A549 (cell line): ENCODE data around the gene SETD7. TPM values are rescaled to one million over a fixed set of nuclear protein-coding genes. Genes with fewer than 3 reads are reported as not detected.

Source experiments
- ATAC-seq, 2 experiments: fragments of 200-7000 bp in 1 of 2; fragments of >200 bp in 1 of 2; cut with Nextera tagmentation in 1 of 2; cut with Tn5 transposase in 1 of 2; 3 replicates each; pipeline versions ENCODE4 v1.8.0 to v1.9.1; 2018 to 2020; ENCODE audit warnings: mild to moderate bottlenecking in 1 of 2, moderate library complexity in 1 of 2
- CTCF ChIA-PET: fragments of 300-600 bp; sonication (Branson Sonifier 250); formaldehyde crosslinking; extraction: SDS; loops from one replicate; lab custom pipeline; 2021; ENCODE audit warnings: antibody characterized with exemption, inconsistent platforms; lab: Yijun Ruan, JAX
- POLR2A ChIA-PET: fragments of 350-600 bp; formaldehyde crosslinking; extraction: SDS; loops from one replicate; lab custom pipeline; 2021; ENCODE audit warnings: antibody characterized with exemption, inconsistent platforms; lab: Yijun Ruan, JAX
- DNase-seq, 2 experiments: peaks; one replicate each; pipeline versions ENCODE4 v3.0.0 to v3.0.0-alpha.2; 2011 to 2016; ENCODE audit warnings: low read depth in 1 of 2, low spot score in 1 of 2
- FAIRE-seq: peaks from 2 replicates; lab custom pipeline; 2011; peaks lifted over from hg19 to GRCh38; lab: Jason Lieb, UNC
- H3K27ac ChIP-seq, 2 experiments: fragments of >200 bp; sonication (Bioruptor Twin); formaldehyde crosslinking; 3 replicates each; pipeline ENCODE4 v1.5.1; 2016 to 2017
- H3K4me1 ChIP-seq: fragments of >200 bp; sonication (Bioruptor Twin); formaldehyde crosslinking; 3 replicates; pipeline ENCODE4 v1.6.1; 2016
- H3K4me2 ChIP-seq: fragments of >200 bp; sonication (Bioruptor Twin); formaldehyde crosslinking; 3 replicates; pipeline ENCODE4 v1.6.1; 2016
- H3K4me3 ChIP-seq: fragments of >200 bp; sonication (Bioruptor Twin); formaldehyde crosslinking; 3 replicates; pipeline ENCODE4 v1.5.1; 2016
- H3K9me3 ChIP-seq: fragments of >200 bp; sonication (Bioruptor Twin); formaldehyde crosslinking; 3 replicates; pipeline ENCODE4 v1.6.1; 2016
- E2F6 ChIP-seq: IDR thresholded peaks from 2 replicates; pipeline ENCODE4 v1.6.1; 2012; ENCODE audit warnings: low read depth, borderline replicate concordance
- HDAC2 ChIP-seq: fragments of 200-600 bp; sonication (generic); IDR thresholded peaks from 2 replicates; pipeline ENCODE4 v1.6.1; 2016
- HEYL ChIP-seq: fragments of 250-450 bp; sonication (Bioruptor Pico); IDR thresholded peaks from 2 replicates; pipeline ENCODE4 v1.8.0; 2021; ENCODE audit warnings: mild to moderate bottlenecking, moderate library complexity
- HMGXB4 ChIP-seq: fragments of 250-450 bp; sonication (Bioruptor Pico); IDR thresholded peaks from 2 replicates; pipeline ENCODE4 v1.5.0; 2021; ENCODE audit warnings: mild to moderate bottlenecking, moderate library complexity, borderline replicate concordance
- HOXB13 ChIP-seq: fragments of 250-450 bp; sonication (Bioruptor Pico); IDR thresholded peaks from 2 replicates; pipeline ENCODE4 v1.5.0; 2020; ENCODE audit warnings: low read depth, mild to moderate bottlenecking, moderate library complexity
- HOXB5 ChIP-seq: fragments of 250-450 bp; sonication (Bioruptor Pico); IDR thresholded peaks from 2 replicates; pipeline ENCODE4 v1.5.0; 2020; ENCODE audit warnings: mild to moderate bottlenecking, moderate library complexity
- KDM5A ChIP-seq: fragments of 200-600 bp; sonication (generic); IDR thresholded peaks from 2 replicates; pipeline ENCODE4 v1.6.1; 2016; ENCODE audit warnings: antibody characterized with exemption, mild to moderate bottlenecking
- MAX ChIP-seq: IDR thresholded peaks from 2 replicates; pipeline ENCODE4 v1.6.1; 2012
- MAZ ChIP-seq: fragments of 150-350 bp; IDR thresholded peaks from 2 replicates; pipeline ENCODE4 v1.6.1; 2014; ENCODE audit warnings: antibody characterized with exemption, low read depth, low read length, borderline replicate concordance
- NFE2L2 ChIP-seq: fragments of 150-350 bp; conservative IDR thresholded peaks from 2 replicates; pipeline ENCODE4 v1.6.1; 2014; ENCODE audit warnings: low read length
- NR3C1 ChIP-seq: fragments of >200 bp; sonication (Bioruptor Twin); formaldehyde crosslinking; IDR thresholded peaks from 3 replicates; pipeline ENCODE4 v1.6.1; 2017
- POLR2A ChIP-seq: IDR thresholded peaks from 2 replicates; pipeline ENCODE4 v1.6.1; 2012; ENCODE audit warnings: mild to moderate bottlenecking, low read length
- POLR2AphosphoS2 ChIP-seq: conservative IDR thresholded peaks from 2 replicates; pipeline ENCODE4 v1.6.1; 2012; ENCODE audit warnings: low read length, improper control_type of control experiment, inconsistent platforms
- RAD21 ChIP-seq, 2 experiments: fragments of >200 bp in 1 of 2; sonication (Bioruptor Twin) in 1 of 2; formaldehyde crosslinking in 1 of 2; IDR thresholded peaks in 1 of 2; conservative IDR thresholded peaks in 1 of 2; 2 replicates in 1 of 2; 3 replicates in 1 of 2; pipeline ENCODE4 v1.6.1; 2012 to 2018; ENCODE audit warnings: inconsistent platforms in 1 of 2
- RCOR1 ChIP-seq: fragments of 150-350 bp; IDR thresholded peaks from 2 replicates; pipeline ENCODE4 v1.6.1; 2014; ENCODE audit warnings: antibody characterized with exemption, low read length, low read depth
- RFX5 ChIP-seq: fragments of 450-650 bp; IDR thresholded peaks from 2 replicates; pipeline ENCODE4 v1.7.1; 2014; ENCODE audit warnings: antibody characterized with exemption, mild to moderate bottlenecking, moderate library complexity
- RNF2 ChIP-seq: fragments of 200-600 bp; sonication (generic); IDR thresholded peaks from 2 replicates; pipeline ENCODE4 v1.6.1; 2016; ENCODE audit warnings: low read depth, mild to moderate bottlenecking, antibody characterized with exemption, moderate library complexity, borderline replicate concordance
- SMC3 ChIP-seq: fragments of >200 bp; sonication (Bioruptor Twin); formaldehyde crosslinking; IDR thresholded peaks from 3 replicates; pipeline ENCODE4 v1.6.1; 2018; ENCODE audit warnings: inconsistent platforms
- ZFP36 ChIP-seq: fragments of 450-650 bp; IDR thresholded peaks from 2 replicates; pipeline ENCODE4 v1.6.1; 2014; ENCODE audit warnings: borderline replicate concordance; ENCODE audit not compliant: partially characterized antibody
- ZSCAN20 ChIP-seq: fragments of 250-450 bp; sonication (Bioruptor Pico); IDR thresholded peaks from 2 replicates; pipeline ENCODE4 v1.8.0; 2022; ENCODE audit warnings: mild to moderate bottlenecking, moderate library complexity
- WGBS: methylation state at CpG from one replicate; pipeline ENCODE4 v1.1.6; 2017; ENCODE audit errors: missing lambda C conversion rate; 5-methylcytosine and 5-hydroxymethylcytosine counted together
- polyA plus RNA-seq, 4 experiments: library from polyadenylated mRNA; depleted of rRNA in 3 of 4; stranded (reverse); fragments of >200 nt; fragmentation: RNase III in 1 of 4; extraction: RNeasy Plus Mini Kit Qiagen cat#74134 plus additional on column Dnase treatment in 1 of 4; gene quantifications; 2 replicates in 3 of 4; 3 replicates in 1 of 4; pipeline ENCODE4 v1.2.3, GENCODE V29; 2011 to 2017

SETD7 gene
- polyA plus RNA-seq, 2 of the 4 experiments (the other 2 are of a cell fraction) = 30.6 to 39.1 TPM

GRCh38 chr4:139564502-139564901, 8.5 kb upstream of the SETD7 start:
- Histone ChIP-seq H3K4me2 (no peak overlapping the region), H3K27ac (no peak overlapping the region), H3K4me1 (peaks cover 4% of the 10 kb centered on the region; the same call in 1 of the 3 replicates), H3K4me3 (no peak overlapping the region), H3K9me3 (no peaks in the 10 kb centered on the region)
- POLR2A ChIA-PET = no interaction called here
- DNase-seq (no peak), FAIRE-seq (no peak), ATAC-seq (no peak)
- WGBS = 92% methylated on average over 1 of the region's 1 CpG
- TF ChIP-seq HDAC2 (no peak), E2F6 (no peak), HOXB13 (CRISPR knock-in tag) (no peak), KDM5A (no peak)
- CTCF ChIA-PET = interaction anchor here (2.0 kb wide), 1 partner anchor 39 kb away, joined by 7 read pairs; no protein-coding TSS in a partner anchor

- no peak for FAIRE-seq
- TF ChIP-seq HOXB5 (CRISPR knock-in tag) (no peak), SMC3 (no peak)
- POLR2A ChIA-PET = no interaction called here
These were observed 7.5 kb upstream of the SETD7 start for GRCh38 chr4:139563515-139563914.

GRCh38 chr4:139562839-139563238, 6.8 kb upstream of the SETD7 start:
- TF ChIP-seq NR3C1 (no peak), ZSCAN20 (no peak), RFX5 (no peak), POLR2AphosphoS2 (no peak), RCOR1 (no peak), NFE2L2 (no peak), SMC3 (no peak), HOXB13 (CRISPR knock-in tag) (no peak), RNF2 (no peak), MAZ (no peak), HEYL (CRISPR knock-in tag) (no peak), HMGXB4 (CRISPR knock-in tag) (no peak), POLR2A (no peak), KDM5A (no peak), MAX (no peak), RAD21 (conservative IDR thresholded peaks at IDR 0.05 in 1 of 2, IDR thresholded peaks at IDR 0.05 in 1 of 2) (no peak), ZFP36 (no peak)
- ChIA-PET CTCF (no interaction called here), POLR2A (no interaction called here)
- DNase-seq (no peak), ATAC-seq (no peak), FAIRE-seq (no peak)
- no peaks in the 10 kb centered on the region for H3K9me3 ChIP-seq
- 88% methylated on average over 3 of the region's 3 CpGs for WGBS
- H3K4me3 ChIP-seq = no peak overlapping the region
- no peak overlapping the region for H3K27ac ChIP-seq
- H3K4me1 ChIP-seq = peaks cover 11% of the 10 kb centered on the region; the same call in 2 of the 3 replicates
- no peak overlapping the region for H3K4me2 ChIP-seq

More at GRCh38 chr4:139563515-139563914, 7.5 kb upstream of the SETD7 start:
- no peak for ATAC-seq
- Histone ChIP-seq H3K4me2 (no peak overlapping the region), H3K9me3 (no peaks in the 10 kb centered on the region), H3K4me3 (no peak overlapping the region), H3K4me1 (peaks cover 4% of the 10 kb centered on the region; the same call in 1 of the 3 replicates), H3K27ac (no peak overlapping the region)
- 98% methylated on average over 2 of the region's 2 CpGs for WGBS
- no peak for DNase-seq
- CTCF ChIA-PET = interaction anchor here (2.0 kb wide), 1 partner anchor 40 kb away, joined by 7 read pairs; no protein-coding TSS in a partner anchor
